Right lobe of liver (tissue), 6 donors: Measurements from ENCODE around the gene FOSL2. TPM values are rescaled to one million over a fixed set of nuclear protein-coding genes. Genes with fewer than 3 reads are reported as not detected.

Experiments used
- ATAC-seq, 4 donors: fragments of 200-7000 bp; cut with Tn5 transposase; one replicate each; pipeline ENCODE4 v1.9.1; 2020; ENCODE audit warnings: mild to moderate bottlenecking in 4 of 4, moderate library complexity in 4 of 4
- DNase-seq, 3 donors: peaks; one replicate each; pipeline ENCODE4 v3.0.0-alpha.2; 2020
- H3K27ac ChIP-seq, 3 donors: fragments of 200-600 bp; one replicate each; pipeline ENCODE4 v1.8.0; 2022
- H3K27me3 ChIP-seq, 2 donors: fragments of 200-600 bp; one replicate each; pipeline ENCODE4 v1.8.0; 2022
- H3K36me3 ChIP-seq, 4 donors: fragments of 200-600 bp; sonication (generic) in 1 of 4; one replicate each; pipeline versions ENCODE4 v1.5.1 to v1.8.0; 2017 to 2022; ENCODE audit warnings: control low read depth in 1 of 4
- H3K4me1 ChIP-seq, 4 donors: fragments of 200-600 bp; sonication (generic) in 1 of 4; one replicate each; pipeline versions ENCODE4 v1.5.1 to v1.8.0; 2017 to 2022; ENCODE audit warnings: control low read depth in 1 of 4
- H3K4me3 ChIP-seq, 3 donors: fragments of 200-600 bp; one replicate each; pipeline ENCODE4 v1.8.0; 2022
- H3K9me3 ChIP-seq, 4 donors: fragments of 200-600 bp; sonication (generic) in 1 of 4; one replicate each; pipeline versions ENCODE4 v1.5.1 to v1.8.0; 2017 to 2022; ENCODE audit warnings: control low read depth in 1 of 4
- POLR2A ChIP-seq: fragments of 450-650 bp; IDR thresholded peaks from one replicate; pipeline ENCODE4 v1.6.1; 2017; ENCODE audit warnings: antibody characterized with exemption, mild to moderate bottlenecking
- WGBS: methylation state at CpG from one replicate; pipeline ENCODE4 v1.1.6; 2018; ENCODE audit warnings: low coverage, low lambda C conversion rate; ENCODE audit not compliant: insufficient coverage; ENCODE audit errors: missing lambda C conversion rate; 5-methylcytosine and 5-hydroxymethylcytosine counted together
- intact Hi-C, 2 donors: fragments of 100-400 bp; cut with DNase I; formaldehyde crosslinking; loops; one replicate each; pipeline versions ENCODE4 v1.11.2 to v1.14.1; 2022
- total RNA-seq, 6 experiments: library from RNA; depleted of rRNA in 2 of 6; stranded (reverse); fragments of >200 nt in 2 of 6; fragmentation: NEBNext Ultra II Directional in 3 of 6; extraction: Animal tissue kit (Norgen Biotek cat#: 25700) in 3 of 6; gene quantifications; one replicate each; pipeline versions ENCODE4 v1.1.0 to v1.2.4, GENCODE V29; 2016 to 2023
- TF ChIP-seq, protein P1 (sequence below), 4 donors: fragments of 200-600 bp in 3 of 4; fragments of 450-650 bp in 1 of 4; IDR thresholded peaks; one replicate each; pipeline versions ENCODE4 v1.5.1 to v1.8.0; 2016 to 2022; ENCODE audit warnings: antibody characterized with exemption in 4 of 4, mild to moderate bottlenecking in 2 of 4
- donor health status: DM: no; HTN: yes; CAD: no.
- donor health status: DM: no; HTN: no; CAD: no.
- donor health status: DM: no; HTN: no; CAD: no.
- donor health status: DM: no; HTN: yes; CAD: no.
- donor health status: DM: no; HTN: yes; CAD: no.

Gene FOSL2
- total RNA-seq, 6 experiments from 2014 or later, result 8.1 to 70.7 (median 14.9) TPM

GRCh38 chr2:28406276-28407096, 13.8 kb downstream of the FOSL2 start:
- ATAC-seq (peak; percentile 23 to 45 (median 39)), DNase-seq (peak in 2 of 3 donors; percentile 65 to 66)
- H3K4me1 ChIP-seq, result peaks cover 0 to 31% (median 12%) of the 10 kb centered on the region in 4 donors
- peaks cover 28 to 53% (median 40%) of the 10 kb centered on the region in 4 donors for H3K36me3 ChIP-seq
- H3K27ac ChIP-seq, result peak overlapping the region; percentile 21 to 55 (median 30)
- intact Hi-C loops, result loop anchor here in 1 of 2 donors (10.0 kb wide), 1 partner anchor 682 kb away; no protein-coding TSS in a partner anchor
- WGBS, result 67% methylated on average over 8 of the region's 16 CpGs
- no peaks in the 10 kb centered on the region for H3K27me3 ChIP-seq
- H3K9me3 ChIP-seq, result no peaks in the 10 kb centered on the region
- no peak overlapping the region for H3K4me3 ChIP-seq
- no peak for TF ChIP-seq POLR2A
- TF ChIP-seq, protein P1, sequence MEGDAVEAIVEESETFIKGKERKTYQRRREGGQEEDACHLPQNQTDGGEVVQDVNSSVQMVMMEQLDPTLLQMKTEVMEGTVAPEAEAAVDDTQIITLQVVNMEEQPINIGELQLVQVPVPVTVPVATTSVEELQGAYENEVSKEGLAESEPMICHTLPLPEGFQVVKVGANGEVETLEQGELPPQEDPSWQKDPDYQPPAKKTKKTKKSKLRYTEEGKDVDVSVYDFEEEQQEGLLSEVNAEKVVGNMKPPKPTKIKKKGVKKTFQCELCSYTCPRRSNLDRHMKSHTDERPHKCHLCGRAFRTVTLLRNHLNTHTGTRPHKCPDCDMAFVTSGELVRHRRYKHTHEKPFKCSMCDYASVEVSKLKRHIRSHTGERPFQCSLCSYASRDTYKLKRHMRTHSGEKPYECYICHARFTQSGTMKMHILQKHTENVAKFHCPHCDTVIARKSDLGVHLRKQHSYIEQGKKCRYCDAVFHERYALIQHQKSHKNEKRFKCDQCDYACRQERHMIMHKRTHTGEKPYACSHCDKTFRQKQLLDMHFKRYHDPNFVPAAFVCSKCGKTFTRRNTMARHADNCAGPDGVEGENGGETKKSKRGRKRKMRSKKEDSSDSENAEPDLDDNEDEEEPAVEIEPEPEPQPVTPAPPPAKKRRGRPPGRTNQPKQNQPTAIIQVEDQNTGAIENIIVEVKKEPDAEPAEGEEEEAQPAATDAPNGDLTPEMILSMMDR (IDR thresholded peaks at IDR 0.05), result no peak

- peak in 1 of 3 donors; percentile 42 for DNase-seq
- intact Hi-C loops, result loop anchor here in 1 of 2 donors (10.0 kb wide), 1 partner anchor 683 kb away; no protein-coding TSS in a partner anchor
- H3K4me3 ChIP-seq, result no peak overlapping the region
- H3K4me1 ChIP-seq, result peaks cover 0 to 31% (median 12%) of the 10 kb centered on the region in 4 donors
- H3K27ac ChIP-seq, result peak overlapping the region; percentile 21 to 55 (median 30)
- H3K27me3 ChIP-seq, result no peaks in the 10 kb centered on the region
- peaks cover 34 to 62% (median 49%) of the 10 kb centered on the region in 4 donors for H3K36me3 ChIP-seq
- TF ChIP-seq POLR2A, result no peak
- TF ChIP-seq, protein P1 (IDR thresholded peaks at IDR 0.05), result no peak
- peak; percentile 16 to 56 (median 38) for ATAC-seq
- H3K9me3 ChIP-seq, result no peaks in the 10 kb centered on the region
- 55% methylated on average over 3 of the region's 8 CpGs for WGBS
Measured at GRCh38 chr2:28407131-28407975, 14.7 kb downstream of the FOSL2 start.

- no peak for TF ChIP-seq POLR2A
- TF ChIP-seq, protein P1 (IDR thresholded peaks at IDR 0.05), result no peak
- Histone ChIP-seq H3K36me3 (peaks cover 41 to 70% (median 55%) of the 10 kb centered on the region in 4 donors), H3K9me3 (no peaks in the 10 kb centered on the region), H3K27me3 (no peaks in the 10 kb centered on the region), H3K27ac (peak overlapping the region in 1 of 3 donors; percentile 55), H3K4me3 (no peak overlapping the region), H3K4me1 (peaks cover 0 to 31% (median 12%) of the 10 kb centered on the region in 4 donors)
- WGBS, result 71% methylated on average over 1 of the region's 5 CpGs
- DNase-seq (no peak), ATAC-seq (peak; percentile 26 to 70 (median 60))
- intact Hi-C loops, result loop anchor here in 1 of 2 donors (10.0 kb wide), 1 partner anchor 683 kb away; no protein-coding TSS in a partner anchor
Measured at GRCh38 chr2:28407976-28408690, 15.5 kb downstream of the FOSL2 start.
